HG03196 (cell line): ENCODE results near the gene GRK1.
"Not testable (repeated sequence)": the region's sequence is repeated elsewhere in the genome, so short reads cannot be mapped to it uniquely, and the experiment has no call there.

ENCODE experiments used
- ATAC-seq: cut with Tn5 transposase; IDR thresholded peaks from one replicate; pipeline ENCODE4 v1.9.1; 2021; ENCODE audit not compliant: unreplicated experiment

GRK1 gene

GRCh38 chr13:113664751-113665596 lies 2.0 kb upstream of the GRK1 start:
- no peak for ATAC-seq

- no peak for ATAC-seq
Observed at GRCh38 chr13:113665597-113666328, 1.3 kb upstream of the GRK1 start.

GRCh38 chr13:113666329-113666670 lies 719 bp upstream of the GRK1 start:
- ATAC-seq: no peak

- no peak for ATAC-seq
Observed at GRCh38 chr13:113667771-113668490, 912 bp downstream of the GRK1 start.

GRCh38 chr13:113668491-113668971 lies 1.5 kb downstream of the GRK1 start:
- no peak for ATAC-seq

GRCh38 chr13:113669231-113669754 lies 2.3 kb downstream of the GRK1 start:
- ATAC-seq: no peak

GRCh38 chr13:113669755-113670341 lies 2.8 kb downstream of the GRK1 start:
- no peak for ATAC-seq

- no peak for ATAC-seq
Observed at GRCh38 chr13:113670541-113670940, 3.5 kb downstream of the GRK1 start.

- no peak for ATAC-seq
Observed at GRCh38 chr13:113671066-113672001, 4.3 kb downstream of the GRK1 start.

GRCh38 chr13:113672002-113672651 lies 5.1 kb downstream of the GRK1 start:
- ATAC-seq: no peak

- no peak for ATAC-seq
Observed at GRCh38 chr13:113722921-113723320, 55.9 kb downstream of the GRK1 start.

- no peak for ATAC-seq
Observed at GRCh38 chr13:113723410-113724015, 56.5 kb downstream of the GRK1 start.

- peak; percentile 6 for ATAC-seq
Observed at GRCh38 chr13:113724016-113724758, 57.2 kb downstream of the GRK1 start.

GRCh38 chr13:113724780-113725315 lies 57.8 kb downstream of the GRK1 start:
- peak; percentile 89 for ATAC-seq

- ATAC-seq: not testable (repeated sequence)
Observed at GRCh38 chr13:113725329-113726105, 58.5 kb downstream of the GRK1 start.

GRCh38 chr13:113726106-113726821 lies 59.2 kb downstream of the GRK1 start:
- not testable (repeated sequence) for ATAC-seq
